ENCODE measurements around the gene ZNF234.

DNA sequence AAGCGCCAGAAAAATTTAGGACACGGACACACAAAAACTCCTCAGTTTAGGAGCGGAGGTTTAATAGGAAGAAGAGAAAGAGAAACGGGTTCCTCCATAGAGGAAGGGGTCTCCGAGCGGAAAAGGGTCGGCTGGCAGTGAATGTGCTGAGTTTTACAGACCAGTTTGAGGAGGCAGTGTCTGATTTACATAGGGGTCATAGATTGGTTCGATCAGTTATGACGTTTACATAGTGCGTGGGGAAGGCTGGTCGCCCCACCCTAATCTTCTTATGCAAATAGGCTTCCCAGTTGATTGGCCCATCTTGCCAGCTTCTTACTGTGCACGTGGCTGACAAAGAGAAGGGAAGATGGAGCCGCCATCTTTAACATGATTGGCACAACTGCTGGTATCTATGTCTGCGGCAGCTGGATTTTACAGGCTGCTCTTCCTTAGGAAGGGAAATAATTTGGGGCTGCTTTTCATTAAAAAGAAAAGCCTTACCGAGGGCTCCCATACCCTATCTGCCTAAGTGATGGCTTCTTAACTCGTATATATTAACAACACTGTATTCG, 29.4 kb upstream of the ZNF234 start:
- TF ChIP-seq, protein P1, sequence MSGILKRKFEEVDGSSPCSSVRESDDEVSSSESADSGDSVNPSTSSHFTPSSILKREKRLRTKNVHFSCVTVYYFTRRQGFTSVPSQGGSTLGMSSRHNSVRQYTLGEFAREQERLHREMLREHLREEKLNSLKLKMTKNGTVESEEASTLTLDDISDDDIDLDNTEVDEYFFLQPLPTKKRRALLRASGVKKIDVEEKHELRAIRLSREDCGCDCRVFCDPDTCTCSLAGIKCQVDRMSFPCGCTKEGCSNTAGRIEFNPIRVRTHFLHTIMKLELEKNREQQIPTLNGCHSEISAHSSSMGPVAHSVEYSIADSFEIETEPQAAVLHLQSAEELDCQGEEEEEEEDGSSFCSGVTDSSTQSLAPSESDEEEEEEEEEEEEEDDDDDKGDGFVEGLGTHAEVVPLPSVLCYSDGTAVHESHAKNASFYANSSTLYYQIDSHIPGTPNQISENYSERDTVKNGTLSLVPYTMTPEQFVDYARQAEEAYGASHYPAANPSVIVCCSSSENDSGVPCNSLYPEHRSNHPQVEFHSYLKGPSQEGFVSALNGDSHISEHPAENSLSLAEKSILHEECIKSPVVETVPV (CRISPR knock-in tag; IDR thresholded peaks at IDR 0.05) = no peak
- no peak for TF ChIP-seq ESRRG (CRISPR knock-in tag; IDR thresholded peaks at IDR 0.05)
- TF ChIP-seq, protein P2, sequence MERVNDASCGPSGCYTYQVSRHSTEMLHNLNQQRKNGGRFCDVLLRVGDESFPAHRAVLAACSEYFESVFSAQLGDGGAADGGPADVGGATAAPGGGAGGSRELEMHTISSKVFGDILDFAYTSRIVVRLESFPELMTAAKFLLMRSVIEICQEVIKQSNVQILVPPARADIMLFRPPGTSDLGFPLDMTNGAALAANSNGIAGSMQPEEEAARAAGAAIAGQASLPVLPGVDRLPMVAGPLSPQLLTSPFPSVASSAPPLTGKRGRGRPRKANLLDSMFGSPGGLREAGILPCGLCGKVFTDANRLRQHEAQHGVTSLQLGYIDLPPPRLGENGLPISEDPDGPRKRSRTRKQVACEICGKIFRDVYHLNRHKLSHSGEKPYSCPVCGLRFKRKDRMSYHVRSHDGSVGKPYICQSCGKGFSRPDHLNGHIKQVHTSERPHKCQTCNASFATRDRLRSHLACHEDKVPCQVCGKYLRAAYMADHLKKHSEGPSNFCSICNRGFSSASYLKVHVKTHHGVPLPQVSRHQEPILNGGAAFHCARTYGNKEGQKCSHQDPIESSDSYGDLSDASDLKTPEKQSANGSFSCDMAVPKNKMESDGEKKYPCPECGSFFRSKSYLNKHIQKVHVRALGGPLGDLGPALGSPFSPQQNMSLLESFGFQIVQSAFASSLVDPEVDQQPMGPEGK (CRISPR knock-in tag; IDR thresholded peaks at IDR 0.05; ENCODE audit: borderline replicate concordance) = no peak

Measured in SK-N-SH treated with all-trans-retinoic acid at 6 μM for 48 hours (cell line).